GM10847 (cell line): ENCODE measurements around the gene SLC22A1.

ENCODE experiments used
- POLR2A ChIP-seq: IDR thresholded peaks from 2 replicates; pipeline ENCODE4 v1.6.1; 2011; ENCODE audit not compliant: insufficient read length; ENCODE audit errors: extremely low read depth

The SLC22A1 gene

DNA sequence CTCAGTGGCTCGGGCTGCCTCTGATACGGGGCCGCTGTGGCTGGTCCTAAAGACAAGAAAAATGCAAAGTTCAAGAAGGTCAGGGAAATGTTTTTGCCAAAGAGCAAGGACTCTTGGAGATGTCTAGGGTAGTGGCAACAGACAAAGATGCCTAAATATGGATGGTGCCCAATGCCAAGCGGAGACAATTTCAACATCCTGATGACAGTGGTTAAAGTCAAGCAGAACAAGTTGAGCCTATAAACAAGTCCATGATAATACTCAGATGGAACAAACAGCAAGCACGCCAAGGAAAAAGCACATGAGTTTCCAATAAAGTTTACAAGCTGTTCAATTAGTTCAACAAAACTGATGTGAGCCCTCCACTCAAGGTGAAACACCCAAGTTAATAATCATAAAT is 51.1 kb downstream of the SLC22A1 start:
- TF ChIP-seq POLR2A: no peak

DNA sequence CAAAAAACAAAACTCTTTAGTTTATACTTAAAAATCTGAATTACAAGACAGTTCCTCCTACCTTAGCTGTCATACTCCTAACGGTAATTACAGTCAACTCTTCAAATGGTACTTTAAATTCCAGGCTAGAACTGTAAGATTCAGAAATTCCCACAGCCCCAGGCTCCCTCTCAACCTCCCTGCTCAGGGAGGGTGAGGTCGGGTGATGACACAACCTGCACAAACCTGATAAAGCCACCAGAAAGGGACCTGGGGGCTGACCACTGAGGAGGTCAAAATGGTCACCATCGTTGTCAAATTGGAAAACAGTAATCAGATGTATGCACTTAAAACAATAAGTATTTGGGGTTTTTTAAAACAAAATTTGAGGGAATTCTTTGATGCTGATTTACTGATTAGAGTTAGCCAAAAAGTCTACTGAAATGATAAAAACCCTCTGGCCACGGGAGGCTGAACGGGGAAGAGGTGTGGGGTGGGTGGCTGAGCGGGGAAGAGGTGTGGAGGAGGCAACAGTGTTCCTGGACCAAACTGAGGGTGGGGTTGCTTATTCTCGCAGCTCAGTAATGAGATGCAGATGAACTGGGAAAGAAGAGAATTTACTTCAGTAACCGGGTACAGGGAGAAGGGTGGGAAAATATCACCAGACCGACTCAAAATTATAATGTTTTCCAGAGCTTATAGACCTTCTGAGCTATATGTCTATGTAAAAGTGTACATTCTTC is 52.4 kb downstream of the SLC22A1 start:
- no peak for TF ChIP-seq POLR2A

DNA sequence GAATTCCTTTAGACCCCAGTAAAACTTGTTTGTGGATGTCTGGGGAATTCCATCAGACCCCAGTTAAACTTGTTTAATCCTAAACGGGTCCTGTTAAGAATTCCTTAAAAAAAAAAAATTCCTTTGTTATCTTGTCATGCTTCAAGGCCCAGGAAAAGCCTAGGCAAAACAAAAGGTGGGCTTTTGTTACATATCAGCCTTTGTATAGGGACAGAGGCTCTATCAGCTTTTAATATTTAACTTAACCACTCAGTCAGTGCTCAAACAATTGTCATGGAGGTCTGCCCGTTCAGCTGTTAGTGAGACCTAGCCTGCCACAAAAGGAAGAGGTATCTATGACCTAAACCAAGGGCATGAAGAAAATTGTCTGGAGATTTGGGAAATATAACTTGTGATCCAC is 53.1 kb downstream of the SLC22A1 start:
- TF ChIP-seq POLR2A: no peak

DNA sequence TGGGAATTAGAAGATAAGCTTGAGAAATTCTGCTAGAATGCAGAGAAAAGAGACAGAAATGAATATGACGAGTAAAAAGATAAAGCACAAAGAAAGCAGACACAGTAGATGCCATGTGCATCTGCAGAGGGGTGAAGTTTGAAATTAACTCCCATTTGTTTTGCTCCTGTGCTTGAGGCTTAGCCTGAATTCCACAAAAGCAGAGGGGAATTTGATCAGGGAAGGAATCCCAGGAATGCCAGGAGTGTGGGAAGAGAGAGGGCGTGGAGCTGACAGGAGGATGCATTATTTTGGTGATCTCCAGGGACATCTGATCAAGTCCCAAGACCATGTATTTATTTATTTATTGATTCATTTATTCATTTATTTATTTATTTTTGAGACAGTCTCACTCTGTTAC is 55.6 kb downstream of the SLC22A1 start:
- TF ChIP-seq POLR2A: no peak

DNA sequence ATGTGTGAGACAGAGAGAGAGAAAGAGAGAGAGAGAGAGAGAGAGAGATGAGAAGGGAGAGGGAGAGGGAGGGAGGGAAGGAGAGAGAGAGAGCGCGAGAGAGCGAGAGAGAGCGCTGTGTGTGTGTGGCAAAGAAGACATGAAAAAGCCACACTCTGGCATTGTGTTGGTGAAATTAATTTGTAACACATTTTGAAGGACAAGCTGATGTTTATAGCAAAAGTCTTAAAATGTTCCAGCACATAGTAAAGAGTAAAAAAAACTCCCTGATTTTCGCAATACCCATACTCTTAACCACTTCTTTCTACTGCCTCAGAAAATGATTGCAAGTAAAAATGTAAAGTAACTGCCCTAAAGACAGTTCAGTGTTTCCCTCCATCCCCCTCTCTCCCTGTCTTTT is 56.7 kb downstream of the SLC22A1 start:
- TF ChIP-seq POLR2A: no peak

DNA sequence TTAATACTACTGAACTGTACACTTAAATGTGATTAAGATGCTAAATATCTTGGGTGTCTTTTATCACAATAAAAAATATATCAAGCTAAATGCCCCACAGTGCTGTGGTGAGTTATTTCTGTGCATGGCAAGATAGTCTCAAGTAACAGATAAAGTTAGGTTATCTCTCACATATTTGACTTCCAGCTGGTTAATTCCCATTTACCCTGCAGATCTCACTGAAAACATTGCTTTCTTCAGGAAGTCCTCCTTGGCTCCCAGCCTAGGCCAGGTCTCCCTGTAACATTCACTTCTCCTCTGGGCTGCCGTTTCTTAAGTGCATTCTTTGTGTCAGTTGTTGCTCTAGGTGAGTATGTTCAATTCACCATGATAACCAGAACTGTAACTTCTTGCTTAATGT is 59.1 kb downstream of the SLC22A1 start:
- TF ChIP-seq POLR2A: no peak

DNA sequence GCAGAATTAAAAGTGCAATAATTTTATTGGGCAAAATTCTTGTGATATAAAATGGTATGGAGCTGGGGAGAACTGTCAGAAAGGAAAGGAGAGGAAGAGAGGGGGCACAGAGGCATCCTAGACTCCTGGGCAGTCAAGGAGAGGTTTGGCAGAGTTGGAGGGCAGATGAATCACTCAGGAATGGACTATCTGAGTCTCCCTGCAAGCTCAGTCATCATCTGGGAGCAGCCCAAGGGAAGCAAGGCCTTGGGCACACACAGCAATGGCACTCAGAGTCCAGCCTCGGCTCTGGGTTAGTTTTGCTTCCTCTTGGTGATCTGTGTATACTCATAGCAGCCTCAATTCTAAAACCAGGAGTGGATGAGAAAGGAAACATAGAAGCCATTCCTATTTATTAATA is 67.2 kb downstream of the SLC22A1 start:
- TF ChIP-seq POLR2A: no peak

DNA sequence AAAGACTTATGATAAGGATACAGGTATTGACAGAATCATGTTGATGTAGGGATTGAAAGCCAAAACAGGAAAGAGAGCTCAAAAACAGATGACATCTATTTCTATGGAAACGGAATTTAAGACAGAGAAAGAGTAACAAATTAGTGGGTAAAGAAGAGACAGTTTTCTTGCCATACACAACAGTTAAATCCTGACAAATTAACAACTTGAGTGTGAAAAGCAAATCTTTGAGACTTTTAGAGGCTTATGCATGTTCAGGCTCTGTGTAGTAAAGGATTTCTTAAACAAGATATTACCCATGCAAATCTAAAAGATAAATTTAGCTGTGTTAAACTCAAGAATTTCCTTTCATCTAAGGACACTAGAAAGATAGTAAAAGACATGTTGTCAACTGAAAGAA is 68.5 kb downstream of the SLC22A1 start:
- TF ChIP-seq POLR2A: no peak

DNA sequence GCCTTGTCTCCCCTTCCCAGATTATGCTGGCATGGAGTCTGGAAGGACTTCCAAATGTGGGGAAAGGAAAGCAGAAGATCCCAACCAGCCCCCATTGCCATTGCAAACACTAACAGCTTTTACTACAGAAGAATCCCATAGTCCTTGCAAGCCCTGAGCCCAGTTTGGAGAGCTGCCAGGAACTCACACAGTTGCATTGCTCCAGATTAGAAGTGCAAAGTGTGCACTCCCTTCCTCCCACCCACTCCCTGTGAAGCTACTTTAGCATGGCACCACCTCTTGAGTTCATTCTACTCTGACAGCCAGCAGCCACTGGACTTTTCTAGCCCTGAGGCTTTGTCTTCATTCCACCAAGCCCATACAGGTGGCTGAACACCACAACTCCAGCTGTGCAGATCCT is 69.4 kb downstream of the SLC22A1 start:
- no peak for TF ChIP-seq POLR2A

DNA sequence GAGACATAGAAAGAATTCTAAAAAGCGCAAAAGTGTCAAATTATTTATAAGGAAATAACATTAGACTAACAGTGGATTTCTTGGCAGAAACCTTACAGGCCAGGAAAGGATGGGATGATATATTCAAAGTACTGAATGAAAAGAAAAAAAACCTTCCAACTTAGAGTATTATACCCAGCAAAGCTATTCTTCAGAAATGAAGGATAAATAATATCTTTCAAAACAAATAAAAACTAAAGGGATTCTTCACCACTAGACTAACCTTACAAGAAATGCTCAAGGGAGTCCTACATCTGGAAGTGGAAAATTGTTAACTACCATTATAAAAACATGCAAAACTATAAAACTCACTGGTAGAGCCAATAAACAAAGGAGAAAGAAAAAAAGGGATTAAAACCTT is 71.2 kb downstream of the SLC22A1 start:
- TF ChIP-seq POLR2A: no peak

DNA sequence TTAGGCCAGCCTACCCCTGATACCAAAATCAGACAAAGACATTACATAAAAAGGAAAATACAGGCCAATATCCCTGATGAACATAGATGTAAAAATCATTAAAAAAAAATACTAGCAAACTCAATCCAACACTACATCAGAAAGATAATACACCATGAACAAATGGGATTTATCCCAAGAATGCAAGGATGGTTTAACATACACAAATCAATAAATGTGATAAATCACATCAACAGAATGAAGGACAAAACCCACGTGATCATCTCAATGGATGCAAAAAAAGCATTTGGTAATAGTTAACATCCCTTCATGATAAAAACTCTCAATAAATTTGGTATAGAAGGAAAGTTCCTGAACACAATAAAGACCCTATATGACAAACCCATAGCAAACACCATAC is 73.2 kb downstream of the SLC22A1 start:
- no peak for TF ChIP-seq POLR2A

DNA sequence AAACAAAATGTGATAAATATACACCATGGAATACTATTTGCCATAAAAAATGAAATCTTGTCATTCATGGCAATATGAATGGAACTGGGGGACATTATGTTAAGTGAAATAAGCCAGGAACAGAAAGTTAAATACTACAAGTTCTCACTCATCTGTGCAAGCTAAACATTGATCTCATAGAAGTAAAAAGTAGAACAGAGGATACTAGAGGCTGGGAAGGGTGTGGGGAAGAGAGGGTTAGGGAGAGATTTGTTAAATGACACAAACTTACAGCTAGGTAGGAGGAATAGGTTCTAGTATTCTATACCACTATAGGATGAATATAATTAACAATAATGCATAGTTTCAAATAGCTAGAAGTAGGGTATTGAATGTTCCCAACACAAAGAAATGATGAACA is 76.0 kb downstream of the SLC22A1 start:
- no peak for TF ChIP-seq POLR2A

DNA sequence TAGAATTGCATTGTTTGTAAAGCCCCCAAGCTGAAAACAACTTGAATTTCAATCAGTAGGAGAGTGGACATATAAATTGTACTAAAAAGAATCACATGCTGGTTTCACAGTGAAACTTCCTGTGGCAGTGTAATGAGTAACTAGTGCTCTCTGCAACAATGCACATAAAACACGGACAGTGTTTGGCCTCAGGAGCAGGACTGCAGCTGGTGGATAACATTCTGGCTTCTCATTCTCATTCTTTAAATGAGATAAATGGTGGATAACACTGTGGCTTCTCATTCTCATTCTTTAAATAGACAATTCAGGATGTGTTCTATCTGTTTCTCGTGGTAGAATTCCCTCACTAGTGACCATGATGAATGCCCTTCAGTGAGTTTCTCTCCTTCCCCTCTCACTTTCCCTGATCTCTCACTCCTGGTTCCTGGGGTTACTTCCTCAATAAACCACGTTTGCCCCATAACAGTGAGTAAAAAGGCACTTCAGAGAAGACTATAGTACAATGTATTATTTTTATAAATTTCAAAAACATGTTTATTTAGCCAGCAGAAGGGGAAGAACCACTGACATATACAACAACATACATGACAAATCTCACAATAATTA is 77.1 kb downstream of the SLC22A1 start:
- TF ChIP-seq POLR2A: no peak

DNA sequence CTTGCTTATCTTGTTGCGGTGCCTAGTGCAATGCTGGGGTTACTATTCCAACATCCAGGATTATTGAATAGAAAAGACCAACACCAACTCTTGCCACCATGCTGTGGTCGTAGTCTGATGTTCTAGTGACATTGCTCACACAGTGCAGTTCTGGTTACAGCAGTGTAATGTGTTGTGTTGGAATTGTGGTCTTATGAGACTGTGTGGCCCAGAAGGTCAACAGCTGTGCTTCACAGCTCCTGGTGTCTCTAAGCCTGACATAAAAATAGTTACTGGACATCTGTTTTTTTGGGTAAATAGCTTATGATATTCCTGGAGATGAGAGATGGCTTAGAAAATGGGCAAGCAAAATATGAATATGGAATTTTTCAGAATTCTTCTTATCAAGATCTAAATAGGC is 79.4 kb downstream of the SLC22A1 start:
- TF ChIP-seq POLR2A: no peak

DNA sequence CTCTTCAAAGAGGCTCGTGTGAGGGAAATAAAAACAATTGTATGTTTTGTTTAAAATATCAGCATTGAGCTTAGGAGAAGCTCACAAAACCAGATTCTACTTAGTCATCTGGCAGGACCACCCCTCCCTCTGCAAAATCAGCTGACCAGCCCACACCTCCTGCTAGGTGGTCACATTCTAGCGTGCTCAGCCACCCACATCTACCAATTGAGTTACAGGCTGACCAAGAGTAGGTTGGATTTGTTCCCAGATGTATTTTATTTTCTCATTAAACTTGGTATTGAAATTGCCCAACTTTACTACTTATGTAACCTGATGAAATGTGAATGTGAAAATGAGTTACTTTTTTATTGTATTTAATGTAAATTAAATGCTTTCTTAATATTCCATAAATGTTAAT is 80.8 kb downstream of the SLC22A1 start:
- no peak for TF ChIP-seq POLR2A

DNA sequence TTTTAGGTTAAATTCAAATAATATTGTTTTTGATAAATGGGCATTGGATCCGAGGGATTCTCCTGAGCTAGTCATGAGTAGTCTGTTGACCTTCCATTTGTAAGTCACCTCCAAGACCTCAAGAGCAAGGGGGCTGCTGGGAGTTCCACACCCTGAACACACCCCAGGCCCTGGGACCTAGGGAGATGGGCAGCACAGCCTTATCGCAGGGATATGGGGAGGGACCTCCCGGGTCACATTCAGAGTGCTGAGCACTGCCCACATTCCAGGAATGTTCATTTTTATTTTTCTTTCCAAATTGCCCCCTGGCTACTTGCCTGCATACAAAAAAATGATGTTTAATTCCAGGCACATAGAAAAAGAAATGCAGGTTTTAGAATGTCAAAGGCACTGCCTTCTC is 81.5 kb downstream of the SLC22A1 start:
- TF ChIP-seq POLR2A: no peak

DNA sequence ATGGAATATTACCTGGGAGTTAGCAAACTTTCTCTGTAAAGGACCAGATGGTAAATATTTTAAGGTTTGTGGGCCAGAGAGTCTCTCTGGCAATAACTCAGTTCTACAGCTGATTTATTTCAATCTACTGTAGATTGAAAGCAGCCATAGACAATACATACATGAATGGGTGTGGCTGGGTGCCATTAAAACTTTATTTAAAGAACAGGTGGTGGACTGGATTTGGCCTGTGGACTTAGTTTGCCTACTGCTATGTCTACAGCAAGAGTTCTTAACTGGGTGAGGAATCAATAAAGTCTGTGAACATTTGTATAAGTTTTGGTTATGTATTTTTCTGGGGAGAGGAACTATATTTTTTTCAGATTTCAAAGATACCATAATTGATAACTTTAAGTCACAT is 81.9 kb downstream of the SLC22A1 start:
- no peak for TF ChIP-seq POLR2A

DNA sequence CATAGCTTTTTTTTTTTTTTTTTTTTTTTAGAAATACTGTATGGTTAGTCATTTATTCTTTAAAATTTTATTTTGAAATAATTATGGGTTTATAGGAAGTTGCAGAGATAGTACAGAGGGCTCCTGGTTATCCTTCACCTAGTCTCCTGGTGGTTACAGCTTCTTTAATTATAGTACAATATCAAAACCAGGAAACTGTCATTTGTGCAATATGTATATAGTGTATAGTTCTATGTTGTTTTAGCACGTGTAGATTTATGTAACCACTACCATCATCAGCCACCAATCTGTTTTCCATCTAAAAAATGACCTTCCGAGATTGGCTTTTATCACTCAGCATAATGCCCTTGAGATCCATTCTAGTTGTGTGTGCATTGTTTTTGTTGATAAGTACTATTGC is 82.3 kb downstream of the SLC22A1 start:
- TF ChIP-seq POLR2A: no peak

DNA sequence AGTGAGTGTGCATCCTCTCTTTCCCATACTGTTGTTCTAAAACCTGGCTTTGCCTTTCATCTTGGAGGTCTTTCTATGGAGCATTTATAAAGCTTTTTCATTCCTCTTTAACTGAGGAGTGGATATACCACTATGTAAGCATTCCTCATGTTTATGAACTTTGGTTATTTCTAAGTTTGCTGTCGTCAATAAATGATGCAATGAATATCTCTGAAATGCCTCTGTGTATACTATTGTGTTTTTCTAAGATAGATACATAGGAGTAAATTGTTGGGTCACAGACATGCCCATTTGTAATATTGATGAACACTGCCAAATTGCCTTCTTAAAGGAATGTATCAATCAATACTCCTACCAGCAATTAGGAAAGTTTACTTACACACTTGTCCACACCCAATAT is 83.1 kb downstream of the SLC22A1 start:
- TF ChIP-seq POLR2A: no peak
